IPS-20b (cell line): Measurements from ENCODE around the gene SLC23A2.

Experiments used
- H3K27ac ChIP-seq: one replicate; pipeline ENCODE4 v1.5.1; 2013; ENCODE audit warnings: low read length
- H3K27me3 ChIP-seq: 2 replicates; pipeline ENCODE4 v1.6.1; 2013; ENCODE audit warnings: mild to moderate bottlenecking, low read length, inconsistent platforms; ENCODE audit not compliant: insufficient read depth
- H3K36me3 ChIP-seq: 2 replicates; pipeline ENCODE4 v1.6.1; 2013; ENCODE audit warnings: low read depth, mild to moderate bottlenecking, inconsistent platforms, low read length, moderate library complexity; ENCODE audit not compliant: insufficient read depth
- H3K4me1 ChIP-seq: 2 replicates; pipeline ENCODE4 v1.6.1; 2013; ENCODE audit warnings: mild to moderate bottlenecking, control low read depth, inconsistent platforms, low read length, moderate library complexity; ENCODE audit not compliant: insufficient read depth
- H3K4me3 ChIP-seq: 2 replicates; pipeline ENCODE4 v1.5.1; 2013; ENCODE audit warnings: mild to moderate bottlenecking, low read length, inconsistent platforms
- H3K9ac ChIP-seq: 2 replicates; pipeline ENCODE4 v1.6.1; 2013; ENCODE audit warnings: low read depth, mild to moderate bottlenecking, inconsistent platforms, low read length, moderate library complexity
- H3K9me3 ChIP-seq: 2 replicates; pipeline ENCODE4 v1.6.1; 2013; ENCODE audit warnings: mild to moderate bottlenecking, low read depth, low read length, inconsistent platforms; ENCODE audit not compliant: insufficient read depth

SLC23A2 gene

GRCh38 chr20:4876731-4877130 lies 124.6 kb downstream of the SLC23A2 start:
- Histone ChIP-seq H3K9ac (no peak overlapping the region), H3K27me3 (no peaks in the 10 kb centered on the region), H3K27ac (no peak overlapping the region), H3K9me3 (no peaks in the 10 kb centered on the region), H3K36me3 (peaks cover 17% of the 10 kb centered on the region; the same call in 1 of the 2 replicates), H3K4me1 (no peaks in the 10 kb centered on the region), H3K4me3 (no peak overlapping the region)

- Histone ChIP-seq H3K36me3 (peaks cover 17% of the 10 kb centered on the region; the same call in 1 of the 2 replicates), H3K9ac (no peak overlapping the region), H3K4me3 (no peak overlapping the region), H3K27me3 (no peaks in the 10 kb centered on the region), H3K27ac (no peak overlapping the region), H3K9me3 (no peaks in the 10 kb centered on the region), H3K4me1 (no peaks in the 10 kb centered on the region)
Measured at GRCh38 chr20:4876301-4876700, 125.0 kb downstream of the SLC23A2 start.

- peaks cover 17% of the 10 kb centered on the region; the same call in 1 of the 2 replicates for H3K36me3 ChIP-seq
- no peaks in the 10 kb centered on the region for H3K4me1 ChIP-seq
- no peaks in the 10 kb centered on the region for H3K9me3 ChIP-seq
- H3K4me3 ChIP-seq = no peak overlapping the region
- H3K9ac ChIP-seq = no peak overlapping the region
- H3K27ac ChIP-seq = no peak overlapping the region
- no peaks in the 10 kb centered on the region for H3K27me3 ChIP-seq
Measured at GRCh38 chr20:4875578-4876067, 125.7 kb downstream of the SLC23A2 start.

GRCh38 chr20:4873396-4873795 lies 127.9 kb downstream of the SLC23A2 start:
- H3K36me3 ChIP-seq = peaks cover 17% of the 10 kb centered on the region; the same call in 1 of the 2 replicates
- H3K9me3 ChIP-seq = no peaks in the 10 kb centered on the region
- H3K4me3 ChIP-seq = no peak overlapping the region
- no peak overlapping the region for H3K27ac ChIP-seq
- no peaks in the 10 kb centered on the region for H3K27me3 ChIP-seq
- H3K4me1 ChIP-seq = no peaks in the 10 kb centered on the region
- no peak overlapping the region for H3K9ac ChIP-seq

- H3K4me3 ChIP-seq = no peak overlapping the region
- peaks cover 17% of the 10 kb centered on the region; the same call in 1 of the 2 replicates for H3K36me3 ChIP-seq
- H3K27ac ChIP-seq = no peak overlapping the region
- no peaks in the 10 kb centered on the region for H3K27me3 ChIP-seq
- H3K4me1 ChIP-seq = no peaks in the 10 kb centered on the region
- no peak overlapping the region for H3K9ac ChIP-seq
- no peaks in the 10 kb centered on the region for H3K9me3 ChIP-seq
Measured at GRCh38 chr20:4871486-4871885, 129.8 kb downstream of the SLC23A2 start.

GRCh38 chr20:4870906-4871305 lies 130.4 kb downstream of the SLC23A2 start:
- H3K27me3 ChIP-seq = no peaks in the 10 kb centered on the region
- no peak overlapping the region for H3K4me3 ChIP-seq
- H3K9ac ChIP-seq = no peak overlapping the region
- no peaks in the 10 kb centered on the region for H3K9me3 ChIP-seq
- H3K36me3 ChIP-seq = peaks cover 17% of the 10 kb centered on the region; the same call in 1 of the 2 replicates
- no peaks in the 10 kb centered on the region for H3K4me1 ChIP-seq
- H3K27ac ChIP-seq = no peak overlapping the region

GRCh38 chr20:4869290-4870193 lies 131.8 kb downstream of the SLC23A2 start:
- Histone ChIP-seq H3K27ac (no peak overlapping the region), H3K4me1 (no peaks in the 10 kb centered on the region), H3K9ac (no peak overlapping the region), H3K27me3 (no peaks in the 10 kb centered on the region), H3K36me3 (peaks cover 14% of the 10 kb centered on the region; the same call in 1 of the 2 replicates), H3K9me3 (no peaks in the 10 kb centered on the region), H3K4me3 (no peak overlapping the region)

GRCh38 chr20:4867051-4867450 lies 134.3 kb downstream of the SLC23A2 start:
- Histone ChIP-seq H3K27me3 (no peaks in the 10 kb centered on the region), H3K27ac (no peak overlapping the region), H3K9me3 (no peaks in the 10 kb centered on the region), H3K36me3 (no peaks in the 10 kb centered on the region), H3K4me1 (no peaks in the 10 kb centered on the region), H3K4me3 (no peak overlapping the region), H3K9ac (no peak overlapping the region)

- Histone ChIP-seq H3K4me3 (no peak overlapping the region), H3K9me3 (no peaks in the 10 kb centered on the region), H3K4me1 (no peaks in the 10 kb centered on the region), H3K27ac (no peak overlapping the region), H3K27me3 (no peaks in the 10 kb centered on the region), H3K36me3 (peaks cover 4% of the 10 kb centered on the region; the same call in 1 of the 2 replicates), H3K9ac (no peak overlapping the region)
Measured at GRCh38 chr20:4866429-4866828, 134.9 kb downstream of the SLC23A2 start.

GRCh38 chr20:4864311-4864752 lies 137.0 kb downstream of the SLC23A2 start:
- H3K4me1 ChIP-seq = no peaks in the 10 kb centered on the region
- H3K27ac ChIP-seq = no peak overlapping the region
- peaks cover 15% of the 10 kb centered on the region; the same call in 1 of the 2 replicates for H3K36me3 ChIP-seq
- no peaks in the 10 kb centered on the region for H3K27me3 ChIP-seq
- H3K4me3 ChIP-seq = no peak overlapping the region
- H3K9me3 ChIP-seq = no peaks in the 10 kb centered on the region
- no peak overlapping the region for H3K9ac ChIP-seq

GRCh38 chr20:4862661-4863060 lies 138.6 kb downstream of the SLC23A2 start:
- Histone ChIP-seq H3K27me3 (no peaks in the 10 kb centered on the region), H3K9ac (no peak overlapping the region), H3K36me3 (peaks cover 31% of the 10 kb centered on the region), H3K27ac (no peak overlapping the region), H3K4me1 (no peaks in the 10 kb centered on the region), H3K4me3 (no peak overlapping the region), H3K9me3 (no peaks in the 10 kb centered on the region)

GRCh38 chr20:4861961-4862360 lies 139.3 kb downstream of the SLC23A2 start:
- Histone ChIP-seq H3K9me3 (no peaks in the 10 kb centered on the region), H3K4me1 (no peaks in the 10 kb centered on the region), H3K36me3 (peaks cover 35% of the 10 kb centered on the region), H3K27ac (no peak overlapping the region), H3K4me3 (no peak overlapping the region), H3K9ac (no peak overlapping the region), H3K27me3 (no peaks in the 10 kb centered on the region)
